Activated CD8-positive, alpha-beta memory T cell treated with anti-CD3 and anti-CD28 coated beads for 1 hour (primary cell): ENCODE measurements around the gene ANKRD2.
"Not testable (repeated sequence)": the region's sequence is repeated elsewhere in the genome, so short reads cannot be mapped to it uniquely, and the experiment has no call there.

Experiments
- DNase-seq, 2 donors: peaks; one replicate each; pipeline ENCODE4 v3.0.0-alpha.2; 2020; ENCODE audit warnings: low read depth in 1 of 2; ENCODE audit errors: extremely low read depth in 1 of 2

The ANKRD2 gene

GRCh38 chr10:97570789-97571471 lies 1.6 kb upstream of the ANKRD2 start:
- no peak for DNase-seq

- DNase-seq: no peak
Observed at GRCh38 chr10:97571622-97572021, 957 bp upstream of the ANKRD2 start.

GRCh38 chr10:97573021-97573420 lies 442 bp downstream of the ANKRD2 start:
- no peak for DNase-seq

GRCh38 chr10:97573672-97574071 lies 1.1 kb downstream of the ANKRD2 start:
- DNase-seq: no peak

- no peak for DNase-seq
Observed at GRCh38 chr10:97574374-97575126, 2.0 kb downstream of the ANKRD2 start.

- DNase-seq: no peak
Observed at GRCh38 chr10:97575127-97575668, 2.6 kb downstream of the ANKRD2 start.

- not testable (repeated sequence) for DNase-seq
Observed at GRCh38 chr10:97576487-97576886, 3.9 kb downstream of the ANKRD2 start.

GRCh38 chr10:97577701-97578100 lies 5.1 kb downstream of the ANKRD2 start:
- no peak for DNase-seq

- DNase-seq: no peak
Observed at GRCh38 chr10:97578171-97578844, 5.7 kb downstream of the ANKRD2 start.

- no peak for DNase-seq
Observed at GRCh38 chr10:97580421-97581367, 8.1 kb downstream of the ANKRD2 start.

- no peak for DNase-seq
Observed at GRCh38 chr10:97582169-97582568, 9.6 kb downstream of the ANKRD2 start.

- no peak for DNase-seq
Observed at GRCh38 chr10:97583476-97583875, 10.9 kb downstream of the ANKRD2 start.

GRCh38 chr10:97584060-97584797 lies 11.7 kb downstream of the ANKRD2 start, which contains the start of gene HOGA1:
Gene HOGA1, plus strand, starts transcription at chr10:97584389. Its CDS starts 315 bp downstream, at chr10:97584704.
- DNase-seq: no peak

GRCh38 chr10:97584798-97585438 lies 12.3 kb downstream of the ANKRD2 start:
- no peak for DNase-seq

- no peak for DNase-seq
Observed at GRCh38 chr10:97585439-97585811, 12.8 kb downstream of the ANKRD2 start.

- no peak for DNase-seq
Observed at GRCh38 chr10:97587183-97587582, 14.6 kb downstream of the ANKRD2 start.

- DNase-seq: no peak
Observed at GRCh38 chr10:97589479-97589878, 16.9 kb downstream of the ANKRD2 start, which contains the start of gene C10orf62. Gene C10orf62, plus strand, starts transcription at chr10:97589721. Its CDS starts 177 bp downstream, at chr10:97589898.

- no peak for DNase-seq
Observed at GRCh38 chr10:97590082-97590747, 17.6 kb downstream of the ANKRD2 start.
